ENCODE data around the gene PARP9.
"Not testable (repeated sequence)": the region's sequence is repeated elsewhere in the genome, so short reads cannot be mapped to it uniquely, and the experiment has no call there.

The PARP9 gene

DNA sequence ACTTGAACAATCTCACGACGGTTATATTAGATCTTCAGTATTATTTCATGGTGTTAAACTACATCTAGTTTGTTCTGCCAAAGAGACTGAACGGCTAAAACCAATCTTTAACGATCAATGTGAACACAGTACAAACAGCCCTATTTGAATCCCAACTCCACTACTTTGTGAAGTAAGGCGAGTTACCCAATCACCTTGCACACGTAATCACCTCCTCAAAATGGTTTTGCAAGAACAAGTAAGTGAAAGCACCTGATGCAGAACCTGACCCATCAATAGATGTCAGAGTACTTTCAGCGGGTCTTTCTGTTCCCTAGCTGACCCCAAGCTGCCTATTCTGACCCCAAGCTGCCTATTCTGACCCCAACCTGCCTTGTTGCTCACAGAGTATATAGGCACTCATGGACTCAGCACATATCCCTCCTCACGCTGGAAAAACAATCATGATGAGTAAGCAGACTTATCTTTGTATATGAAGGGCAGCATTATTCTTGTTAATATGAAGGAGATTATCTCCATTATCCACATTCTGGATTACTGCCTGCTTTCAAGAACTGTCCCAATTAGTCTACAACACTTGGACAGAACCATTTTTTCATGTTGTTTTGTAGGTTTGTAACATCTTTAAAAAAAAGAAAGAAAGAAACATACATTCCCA, 53.1 kb downstream of the PARP9 start:
- WGBS (ENCODE audit: insufficient coverage, insufficient read length) = no CpG with 5 or more reads among the region's 8 CpGs

DNA sequence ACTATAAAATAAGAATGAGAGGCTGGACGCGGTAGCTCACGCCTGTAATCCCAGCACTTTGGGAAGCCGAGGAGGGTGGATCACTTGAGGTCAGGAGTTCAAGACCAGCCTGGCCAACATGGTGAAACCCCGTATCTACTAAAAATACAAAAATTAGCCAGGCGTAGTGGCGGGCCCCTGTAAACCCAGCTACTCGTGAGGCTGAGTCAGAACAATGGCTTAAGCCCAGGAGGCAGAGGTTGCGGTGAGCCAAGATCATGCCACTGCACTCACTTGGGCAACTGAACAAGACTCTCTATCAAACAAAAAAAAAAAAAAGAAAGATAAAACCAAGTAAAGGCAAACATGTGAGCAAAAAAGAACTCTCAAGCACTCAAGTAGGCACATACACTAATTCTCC, 55.2 kb downstream of the PARP9 start:
- not testable (repeated sequence) for DNase-seq (ENCODE audit: low read depth, low spot score); H3K27me3 ChIP-seq (ENCODE audit: control insufficient read depth, insufficient read depth, low read length); H3K27ac ChIP-seq (ENCODE audit: low read length); H3K9me3 ChIP-seq (ENCODE audit: control insufficient read depth, insufficient read depth, low read length); H3K4me1 ChIP-seq (ENCODE audit: control insufficient read depth, insufficient read depth, low read length); H3K36me3 ChIP-seq (ENCODE audit: control insufficient read depth, insufficient read depth, low read length); H3K4me3 ChIP-seq (ENCODE audit: low read length)
- WGBS (ENCODE audit: insufficient coverage, insufficient read length) = no CpG with 5 or more reads among the region's 9 CpGs

More for the DNA sequence above, 53.1 kb downstream of the PARP9 start:
- 0 out of 2 replicates have a peak, but pooled peaks cover 1% of the 10 kb centered on the region for H3K4me1 ChIP-seq (ENCODE audit: control insufficient read depth, insufficient read depth, low read length)
- H3K27ac ChIP-seq (ENCODE audit: low read length) = no peak overlapping the region
- H3K4me3 ChIP-seq (ENCODE audit: low read length) = no peak overlapping the region
- no peaks in the 10 kb centered on the region for H3K36me3 ChIP-seq (ENCODE audit: control insufficient read depth, insufficient read depth, low read length)
- H3K9me3 ChIP-seq (ENCODE audit: control insufficient read depth, insufficient read depth, low read length) = no peaks in the 10 kb centered on the region
- H3K27me3 ChIP-seq (ENCODE audit: control insufficient read depth, insufficient read depth, low read length) = no peaks in the 10 kb centered on the region
- DNase-seq (ENCODE audit: low read depth, low spot score) = no peak

DNA sequence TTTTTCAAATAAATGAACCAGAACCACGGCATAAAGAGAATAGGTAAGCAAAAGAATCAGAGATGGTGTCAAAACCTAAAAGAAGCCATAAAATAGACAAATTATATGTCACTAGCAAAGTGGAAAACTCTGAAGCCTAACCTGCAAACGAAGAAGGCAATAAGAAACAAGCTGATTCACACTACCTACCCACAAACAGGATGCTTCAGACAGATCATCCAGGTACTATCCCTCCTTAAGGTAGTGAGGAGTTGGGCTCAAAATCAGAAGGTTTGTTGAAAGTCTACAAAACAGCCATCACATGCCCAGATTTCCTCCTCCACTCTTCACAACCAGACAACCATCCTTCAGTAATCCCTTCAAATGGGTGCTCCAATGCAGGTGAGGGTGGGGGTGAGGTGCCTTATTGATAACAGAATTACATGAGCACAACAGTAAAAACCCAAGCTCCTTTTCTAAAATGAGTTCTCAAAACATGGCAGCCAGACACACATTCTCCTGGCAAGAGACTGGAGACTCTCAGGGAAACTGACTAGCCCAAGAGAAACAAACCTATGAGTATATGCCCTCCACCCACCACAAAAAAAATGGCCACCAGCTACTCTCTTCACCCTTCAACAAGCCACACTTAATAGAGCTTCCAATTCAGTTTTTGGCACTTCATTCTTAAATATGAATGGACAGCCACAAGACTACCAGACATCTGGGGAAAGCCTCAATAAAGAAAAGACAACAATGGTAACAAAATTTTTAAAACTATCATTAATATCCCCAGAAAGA, 55.8 kb downstream of the PARP9 start:
- Histone ChIP-seq H3K9me3 (ENCODE audit: control insufficient read depth, insufficient read depth, low read length) (no peaks in the 10 kb centered on the region), H3K4me1 (ENCODE audit: control insufficient read depth, insufficient read depth, low read length) (0 out of 2 replicates have a peak, but pooled peaks cover 1% of the 10 kb centered on the region), H3K27ac (ENCODE audit: low read length) (no peak overlapping the region), H3K36me3 (ENCODE audit: control insufficient read depth, insufficient read depth, low read length) (no peaks in the 10 kb centered on the region), H3K4me3 (ENCODE audit: low read length) (no peak overlapping the region), H3K27me3 (ENCODE audit: control insufficient read depth, insufficient read depth, low read length) (no peaks in the 10 kb centered on the region)
- no peak for DNase-seq (ENCODE audit: low read depth, low spot score)
- no CpG with 5 or more reads among the region's 2 CpGs for WGBS (ENCODE audit: insufficient coverage, insufficient read length)

DNA sequence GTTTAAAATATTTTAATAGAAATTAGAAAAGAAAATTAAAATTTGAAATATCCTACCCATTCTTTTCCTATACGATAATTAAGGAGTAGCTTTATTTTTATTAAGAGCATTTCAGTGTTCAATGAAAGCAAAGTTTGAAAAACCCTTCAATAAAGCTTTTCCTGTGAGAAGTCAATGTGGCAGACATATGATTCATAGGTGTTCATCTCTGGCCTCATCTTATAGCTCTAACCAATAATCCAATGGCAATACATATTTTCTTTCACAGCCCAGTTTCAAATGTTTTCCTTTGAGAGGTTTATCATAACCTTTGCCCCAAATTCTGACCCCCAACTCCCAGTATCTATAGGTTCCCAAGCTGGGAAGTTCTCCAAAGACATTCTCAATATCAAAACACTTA, 57.6 kb downstream of the PARP9 start:
- H3K4me3 ChIP-seq (ENCODE audit: low read length) = no peak overlapping the region
- H3K9me3 ChIP-seq (ENCODE audit: control insufficient read depth, insufficient read depth, low read length) = no peaks in the 10 kb centered on the region
- no peaks in the 10 kb centered on the region for H3K27me3 ChIP-seq (ENCODE audit: control insufficient read depth, insufficient read depth, low read length)
- 0 out of 2 replicates have a peak, but pooled peaks cover 1% of the 10 kb centered on the region for H3K4me1 ChIP-seq (ENCODE audit: control insufficient read depth, insufficient read depth, low read length)
- H3K27ac ChIP-seq (ENCODE audit: low read length) = no peak overlapping the region
- DNase-seq (ENCODE audit: low read depth, low spot score) = no peak
- H3K36me3 ChIP-seq (ENCODE audit: control insufficient read depth, insufficient read depth, low read length) = no peaks in the 10 kb centered on the region
- no CpG with 5 or more reads among the region's 1 CpG for WGBS (ENCODE audit: insufficient coverage, insufficient read length)

DNA sequence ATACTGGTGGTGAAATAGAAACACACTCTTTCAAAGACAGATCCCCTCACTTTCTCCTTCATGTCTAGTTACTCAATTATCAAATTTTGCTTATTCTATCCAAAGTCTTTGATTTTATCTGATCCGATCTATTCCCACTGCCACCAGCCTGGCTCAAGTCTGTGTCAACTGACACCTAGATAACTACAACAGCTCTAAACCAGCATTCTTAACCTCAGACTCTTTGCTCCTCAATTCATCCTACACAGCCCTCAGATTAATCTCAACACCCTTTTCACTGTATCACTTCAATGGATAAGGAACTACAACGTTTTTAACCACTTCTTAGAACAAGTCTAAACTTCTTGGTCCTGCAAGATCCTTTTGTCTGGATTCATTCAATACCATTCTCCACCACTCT, 58.4 kb downstream of the PARP9 start:
- no CpG with 5 or more reads among the region's 2 CpGs for WGBS (ENCODE audit: insufficient coverage, insufficient read length)
- Histone ChIP-seq H3K27me3 (ENCODE audit: control insufficient read depth, insufficient read depth, low read length) (no peaks in the 10 kb centered on the region), H3K9me3 (ENCODE audit: control insufficient read depth, insufficient read depth, low read length) (no peaks in the 10 kb centered on the region), H3K36me3 (ENCODE audit: control insufficient read depth, insufficient read depth, low read length) (no peaks in the 10 kb centered on the region), H3K4me3 (ENCODE audit: low read length) (no peak overlapping the region), H3K27ac (ENCODE audit: low read length) (no peak overlapping the region), H3K4me1 (ENCODE audit: control insufficient read depth, insufficient read depth, low read length) (0 out of 2 replicates have a peak, but pooled peaks cover 1% of the 10 kb centered on the region)
- no peak for DNase-seq (ENCODE audit: low read depth, low spot score)

DNA sequence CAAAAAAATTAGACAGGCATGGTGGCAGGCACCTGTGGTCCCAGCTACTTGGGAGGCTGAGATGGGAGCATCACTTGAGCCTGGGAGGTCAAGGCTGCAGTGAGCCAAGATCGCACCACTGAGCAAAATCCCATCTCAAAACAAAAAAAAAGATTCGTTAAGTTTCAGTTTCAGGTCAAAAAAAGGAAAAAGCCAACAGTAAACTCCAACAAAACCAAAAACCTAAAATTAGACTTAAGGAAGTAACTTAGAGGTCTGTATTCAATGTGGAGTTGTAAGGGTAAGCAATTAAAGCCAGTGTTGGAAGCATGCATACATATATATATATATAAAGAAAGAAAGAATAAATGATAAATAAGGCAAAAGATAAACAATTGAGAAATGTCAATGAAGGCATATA, 61.2 kb downstream of the PARP9 start:
- Histone ChIP-seq H3K27ac (ENCODE audit: low read length) (no peak overlapping the region), H3K4me1 (ENCODE audit: control insufficient read depth, insufficient read depth, low read length) (no peaks in the 10 kb centered on the region), H3K4me3 (ENCODE audit: low read length) (no peak overlapping the region), H3K36me3 (ENCODE audit: control insufficient read depth, insufficient read depth, low read length) (no peaks in the 10 kb centered on the region), H3K27me3 (ENCODE audit: control insufficient read depth, insufficient read depth, low read length) (no peaks in the 10 kb centered on the region), H3K9me3 (ENCODE audit: control insufficient read depth, insufficient read depth, low read length) (no peaks in the 10 kb centered on the region)
- no CpG with 5 or more reads among the region's 2 CpGs for WGBS (ENCODE audit: insufficient coverage, insufficient read length)
- no peak for DNase-seq (ENCODE audit: low read depth, low spot score)

- H3K9me3 ChIP-seq (ENCODE audit: control insufficient read depth, insufficient read depth, low read length) = no peaks in the 10 kb centered on the region
- no peak for DNase-seq (ENCODE audit: low read depth, low spot score)
- H3K27me3 ChIP-seq (ENCODE audit: control insufficient read depth, insufficient read depth, low read length) = no peaks in the 10 kb centered on the region
- H3K27ac ChIP-seq (ENCODE audit: low read length) = no peak overlapping the region
- no CpG with 5 or more reads among the region's 2 CpGs for WGBS (ENCODE audit: insufficient coverage, insufficient read length)
- H3K36me3 ChIP-seq (ENCODE audit: control insufficient read depth, insufficient read depth, low read length) = no peaks in the 10 kb centered on the region
- no peak overlapping the region for H3K4me3 ChIP-seq (ENCODE audit: low read length)
- no peaks in the 10 kb centered on the region for H3K4me1 ChIP-seq (ENCODE audit: control insufficient read depth, insufficient read depth, low read length)
Measured at GRCh38 chr3:122502139-122502538, 62.0 kb downstream of the PARP9 start.

- WGBS (ENCODE audit: insufficient coverage, insufficient read length) = no CpG with 5 or more reads among the region's 6 CpGs
- H3K4me1 ChIP-seq (ENCODE audit: control insufficient read depth, insufficient read depth, low read length); H3K9me3 ChIP-seq (ENCODE audit: control insufficient read depth, insufficient read depth, low read length); H3K27me3 ChIP-seq (ENCODE audit: control insufficient read depth, insufficient read depth, low read length); H3K4me3 ChIP-seq (ENCODE audit: low read length); H3K36me3 ChIP-seq (ENCODE audit: control insufficient read depth, insufficient read depth, low read length); H3K27ac ChIP-seq (ENCODE audit: low read length); DNase-seq (ENCODE audit: low read depth, low spot score): not testable (repeated sequence)
Measured at GRCh38 chr3:122500964-122501363, 63.1 kb downstream of the PARP9 start.

- no peak for DNase-seq (ENCODE audit: low read depth, low spot score)
- Histone ChIP-seq H3K4me3 (ENCODE audit: low read length) (no peak overlapping the region), H3K36me3 (ENCODE audit: control insufficient read depth, insufficient read depth, low read length) (no peaks in the 10 kb centered on the region), H3K4me1 (ENCODE audit: control insufficient read depth, insufficient read depth, low read length) (no peaks in the 10 kb centered on the region), H3K27me3 (ENCODE audit: control insufficient read depth, insufficient read depth, low read length) (no peaks in the 10 kb centered on the region), H3K27ac (ENCODE audit: low read length) (no peak overlapping the region), H3K9me3 (ENCODE audit: control insufficient read depth, insufficient read depth, low read length) (no peaks in the 10 kb centered on the region)
- no CpG with 5 or more reads among the region's 1 CpG for WGBS (ENCODE audit: insufficient coverage, insufficient read length)
Measured at GRCh38 chr3:122498152-122498551, 65.9 kb downstream of the PARP9 start.

DNA sequence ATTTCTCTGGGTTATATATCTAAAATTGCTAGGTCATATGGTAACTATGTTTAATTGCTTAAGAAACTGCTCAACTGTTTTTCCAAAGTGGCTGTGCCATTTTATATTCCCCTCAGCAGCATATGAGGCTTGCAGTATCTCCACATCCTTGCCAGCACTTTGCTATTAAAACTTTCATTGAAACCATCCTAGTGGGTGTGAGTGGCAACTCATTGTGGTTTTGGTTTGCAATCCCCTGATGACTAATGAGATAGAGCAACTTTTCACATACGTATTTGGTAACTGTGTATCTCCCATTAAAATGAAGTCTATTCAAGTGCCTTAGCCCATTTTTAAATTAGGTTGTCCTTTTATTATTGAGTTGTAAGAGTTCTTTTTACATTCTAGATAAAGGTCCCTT, 66.7 kb downstream of the PARP9 start:
- no peak for DNase-seq (ENCODE audit: low read depth, low spot score)
- Histone ChIP-seq H3K27ac (ENCODE audit: low read length) (no peak overlapping the region), H3K4me1 (ENCODE audit: control insufficient read depth, insufficient read depth, low read length) (no peaks in the 10 kb centered on the region), H3K9me3 (ENCODE audit: control insufficient read depth, insufficient read depth, low read length) (no peaks in the 10 kb centered on the region), H3K36me3 (ENCODE audit: control insufficient read depth, insufficient read depth, low read length) (no peaks in the 10 kb centered on the region), H3K27me3 (ENCODE audit: control insufficient read depth, insufficient read depth, low read length) (no peaks in the 10 kb centered on the region), H3K4me3 (ENCODE audit: low read length) (no peak overlapping the region)
- WGBS (ENCODE audit: insufficient coverage, insufficient read length) = no CpG with 5 or more reads among the region's 1 CpG
